ENCODE measurements around the gene KATNB1.

DNA sequence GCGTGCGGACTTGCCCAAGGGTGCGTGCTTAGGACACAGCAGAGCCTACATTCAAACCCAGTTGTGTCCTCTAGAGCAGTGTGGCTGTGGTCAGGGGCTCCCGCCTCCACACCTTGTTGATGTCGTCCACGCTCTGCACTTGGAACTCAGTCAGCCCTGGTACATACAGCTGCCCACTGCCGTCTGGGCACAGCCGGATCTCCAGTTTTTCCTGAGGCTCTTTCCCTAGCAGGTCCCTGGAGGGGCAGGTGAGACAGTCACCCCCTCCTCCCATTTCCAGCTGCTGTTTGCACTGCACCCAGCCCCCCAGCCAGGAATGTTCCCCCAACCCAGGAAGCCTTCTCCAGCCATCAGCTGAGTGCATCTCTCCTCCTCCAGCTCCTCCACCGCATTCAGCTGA lies 25.7 kb downstream of the KATNB1 start:
- TF ChIP-seq POLR2A (IDR thresholded peaks at IDR 0.05), result no peak
- TF ChIP-seq, protein P1, sequence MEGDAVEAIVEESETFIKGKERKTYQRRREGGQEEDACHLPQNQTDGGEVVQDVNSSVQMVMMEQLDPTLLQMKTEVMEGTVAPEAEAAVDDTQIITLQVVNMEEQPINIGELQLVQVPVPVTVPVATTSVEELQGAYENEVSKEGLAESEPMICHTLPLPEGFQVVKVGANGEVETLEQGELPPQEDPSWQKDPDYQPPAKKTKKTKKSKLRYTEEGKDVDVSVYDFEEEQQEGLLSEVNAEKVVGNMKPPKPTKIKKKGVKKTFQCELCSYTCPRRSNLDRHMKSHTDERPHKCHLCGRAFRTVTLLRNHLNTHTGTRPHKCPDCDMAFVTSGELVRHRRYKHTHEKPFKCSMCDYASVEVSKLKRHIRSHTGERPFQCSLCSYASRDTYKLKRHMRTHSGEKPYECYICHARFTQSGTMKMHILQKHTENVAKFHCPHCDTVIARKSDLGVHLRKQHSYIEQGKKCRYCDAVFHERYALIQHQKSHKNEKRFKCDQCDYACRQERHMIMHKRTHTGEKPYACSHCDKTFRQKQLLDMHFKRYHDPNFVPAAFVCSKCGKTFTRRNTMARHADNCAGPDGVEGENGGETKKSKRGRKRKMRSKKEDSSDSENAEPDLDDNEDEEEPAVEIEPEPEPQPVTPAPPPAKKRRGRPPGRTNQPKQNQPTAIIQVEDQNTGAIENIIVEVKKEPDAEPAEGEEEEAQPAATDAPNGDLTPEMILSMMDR (IDR thresholded peaks at IDR 0.05), result no peak

All from lower leg skin (tissue), 3 donors.